GM06990 (cell line): Measurements from ENCODE around the gene MLLT1.

Experiments
- DNase-seq: peaks from one replicate; pipeline ENCODE4 v3.0.0-alpha.2; 2011; ENCODE audit not compliant: insufficient read length; ENCODE audit errors: extremely low read depth
- H3K27me3 ChIP-seq: replicated peaks from 2 replicates; pipeline ENCODE4 v1.6.0; 2011; ENCODE audit warnings: low read length; ENCODE audit not compliant: control insufficient read depth, insufficient read depth
- H3K36me3 ChIP-seq: 2 replicates; pipeline ENCODE4 v1.5.1; 2011; ENCODE audit warnings: low read length; ENCODE audit not compliant: control insufficient read depth, insufficient read depth
- H3K4me3 ChIP-seq: replicated peaks from 2 replicates; pipeline ENCODE4 v1.5.1; 2011; ENCODE audit warnings: low read depth, mild to moderate bottlenecking, control low read depth, low read length
- CTCF ChIP-seq: IDR thresholded peaks from 2 replicates; pipeline ENCODE4 v1.5.1; 2011; ENCODE audit warnings: low read length, control low read depth, mild to moderate bottlenecking, inconsistent platforms; ENCODE audit not compliant: insufficient read depth, poor library complexity, severe bottlenecking

Gene MLLT1

GRCh38 chr19:6216236-6216995, 63.4 kb downstream of the MLLT1 start:
- H3K36me3 ChIP-seq = peaks cover 12% of the 10 kb centered on the region

DNA sequence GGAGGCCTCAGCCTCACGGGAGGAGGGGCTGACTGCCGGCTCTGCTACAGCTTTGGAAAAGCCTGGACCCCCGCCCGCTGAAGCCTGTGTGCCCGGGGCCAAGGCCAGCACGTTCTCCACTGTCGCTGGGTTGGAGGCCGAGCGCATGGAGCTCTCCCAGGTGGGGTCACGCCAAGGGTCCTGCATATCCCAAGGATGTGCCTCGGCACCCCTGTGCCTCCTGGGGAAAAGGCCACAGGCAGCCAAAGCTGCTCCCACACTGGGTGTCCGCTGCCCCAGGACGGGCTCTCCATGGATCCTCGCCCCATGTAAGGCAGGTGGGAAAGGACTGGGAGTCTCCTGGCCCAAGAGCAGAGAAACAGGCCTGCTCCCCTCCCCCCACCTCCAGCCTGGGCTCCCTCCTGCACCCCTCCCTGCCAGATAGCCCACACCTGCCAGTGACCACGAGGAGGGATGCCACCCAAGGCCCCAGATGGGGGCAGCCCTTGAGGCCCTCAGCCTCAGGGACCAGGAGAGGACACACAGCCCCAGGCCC, 64.0 kb downstream of the MLLT1 start:
- no peak for DNase-seq
- H3K4me3 ChIP-seq = no peak overlapping the region
- no peak for TF ChIP-seq CTCF
- H3K36me3 ChIP-seq = peaks cover 12% of the 10 kb centered on the region
- no peaks in the 10 kb centered on the region for H3K27me3 ChIP-seq

More at GRCh38 chr19:6216236-6216995, 63.4 kb downstream of the MLLT1 start:
- Histone ChIP-seq H3K4me3 (no peak overlapping the region), H3K27me3 (no peaks in the 10 kb centered on the region)
- no peak for TF ChIP-seq CTCF
- DNase-seq = no peak

DNA sequence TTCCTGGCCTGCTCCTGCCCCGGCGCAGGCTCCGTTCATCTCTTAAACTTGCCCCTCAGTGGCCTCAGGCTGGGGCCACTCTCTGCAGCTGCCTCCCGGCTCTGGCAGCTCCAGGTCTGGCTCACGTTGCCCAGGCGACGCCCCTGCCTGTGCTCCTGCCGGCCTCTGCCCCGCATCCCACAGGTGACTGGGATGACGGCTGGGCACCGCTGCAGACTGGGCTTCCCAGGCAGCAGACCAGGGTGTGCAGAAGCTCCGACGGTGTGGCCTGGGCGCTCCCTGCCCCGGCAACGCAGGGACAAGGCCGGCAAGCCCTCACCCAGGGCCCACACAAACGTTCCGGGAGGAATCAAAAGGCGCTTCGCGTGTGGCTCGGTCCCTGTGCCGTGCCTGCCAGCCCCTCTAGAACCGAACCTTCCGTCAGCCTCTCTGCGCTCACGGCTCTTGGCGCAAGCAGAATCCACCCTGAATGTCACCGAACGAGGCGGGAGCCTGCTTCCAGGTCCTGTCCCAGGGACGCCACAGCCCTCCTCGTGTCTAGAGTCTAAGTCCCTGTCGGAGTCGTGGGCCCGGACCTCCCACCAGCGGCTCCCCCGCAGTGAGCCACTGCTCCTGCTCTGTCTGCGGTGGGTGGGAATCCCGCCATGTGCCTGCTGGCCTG, 64.8 kb downstream of the MLLT1 start:
- Histone ChIP-seq H3K4me3 (no peak overlapping the region), H3K36me3 (peaks cover 10% of the 10 kb centered on the region), H3K27me3 (no peaks in the 10 kb centered on the region)
- no peak for DNase-seq
- no peak for TF ChIP-seq CTCF

DNA sequence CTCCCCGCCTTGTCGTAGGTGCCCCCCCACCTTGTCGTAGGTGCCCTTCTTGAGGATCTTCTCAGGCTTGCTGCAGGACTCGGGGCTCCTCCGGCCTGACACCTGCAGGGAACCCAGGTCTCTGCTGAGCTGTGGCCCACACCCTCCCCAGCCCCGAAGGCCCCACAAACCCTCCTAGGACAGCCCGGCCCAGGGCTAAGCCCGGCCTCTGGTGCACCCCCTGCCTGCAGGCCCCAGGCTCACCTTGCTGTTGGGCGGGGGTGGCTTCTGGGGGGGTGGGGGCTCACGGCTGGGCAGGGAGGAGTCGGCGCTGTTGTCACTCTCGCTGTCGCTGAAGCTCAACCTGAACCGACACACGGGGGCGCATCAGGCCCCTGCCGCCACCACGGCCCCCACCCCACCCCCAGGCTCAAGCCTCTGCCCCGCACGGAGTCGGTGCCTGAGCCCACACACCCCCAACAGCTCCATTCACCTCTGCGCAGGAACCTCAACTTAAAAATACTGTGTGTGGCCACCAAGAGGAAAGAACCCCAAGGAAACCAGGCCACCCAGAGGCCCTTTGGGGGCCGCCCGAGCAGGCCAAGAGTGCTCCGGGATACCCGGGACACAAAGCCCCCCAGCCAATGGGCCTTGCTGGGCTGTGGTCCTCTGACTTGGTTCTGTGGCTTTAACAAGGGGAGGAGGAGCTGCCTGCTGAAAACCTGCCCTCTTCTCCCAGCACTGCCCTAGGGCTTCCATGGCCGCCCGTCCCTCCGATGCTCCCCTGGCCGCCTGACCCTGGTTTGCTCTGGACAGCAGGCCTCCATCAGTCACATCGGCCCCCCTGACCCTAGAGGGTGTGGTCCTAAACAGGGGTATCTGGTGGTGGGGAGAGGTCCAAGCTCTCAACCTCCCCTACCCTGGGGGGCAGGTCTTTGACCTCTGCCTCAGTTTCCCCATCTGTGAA, 65.8 kb downstream of the MLLT1 start:
- Histone ChIP-seq H3K27me3 (no peaks in the 10 kb centered on the region), H3K4me3 (no peak overlapping the region), H3K36me3 (peaks cover 8% of the 10 kb centered on the region)
- DNase-seq = no peak
- TF ChIP-seq CTCF = no peak

- Histone ChIP-seq H3K36me3 (peaks cover 8% of the 10 kb centered on the region), H3K4me3 (no peak overlapping the region), H3K27me3 (no peaks in the 10 kb centered on the region)
- no peak for TF ChIP-seq CTCF
- DNase-seq = no peak
Measured at GRCh38 chr19:6213266-6213595, 66.5 kb downstream of the MLLT1 start.
